BLaER1 (cell line): Measurements from ENCODE around the gene CAST.
"Not testable (repeated sequence)": the region's sequence is repeated elsewhere in the genome, so short reads cannot be mapped to it uniquely, and the experiment has no call there.

Source experiments
- H3K27ac ChIP-seq: shearing (Covaris generic); formaldehyde crosslinking; 2 replicates; pipeline ENCODE4 v1.8.1; 2022
- H3K27me3 ChIP-seq: shearing (Covaris generic); formaldehyde crosslinking; 2 replicates; pipeline ENCODE4 v1.8.1; 2022
- H3K36me3 ChIP-seq: shearing (Covaris generic); formaldehyde crosslinking; 2 replicates; pipeline ENCODE4 v1.8.1; 2022
- H3K4me1 ChIP-seq: shearing (Covaris generic); formaldehyde crosslinking; 2 replicates; pipeline ENCODE4 v1.8.1; 2022
- H3K4me2 ChIP-seq: shearing (Covaris generic); formaldehyde crosslinking; 2 replicates; pipeline ENCODE4 v1.8.1; 2022
- H3K4me3 ChIP-seq: shearing (Covaris generic); formaldehyde crosslinking; 2 replicates; pipeline ENCODE4 v1.8.1; 2022
- H3K9ac ChIP-seq: shearing (Covaris generic); formaldehyde crosslinking; 2 replicates; pipeline ENCODE4 v1.8.1; 2022
- H3K9me3 ChIP-seq: shearing (Covaris generic); formaldehyde crosslinking; 2 replicates; pipeline ENCODE4 v1.8.1; 2022
- H4K20me1 ChIP-seq: shearing (Covaris generic); formaldehyde crosslinking; 2 replicates; pipeline ENCODE4 v1.8.1; 2022
- Cebpa-rat ChIP-seq: shearing (Covaris generic); IDR thresholded peaks from 2 replicates; pipeline ENCODE4 v1.8.1; 2022

The CAST gene

GRCh38 chr5:96734871-96735325 is 72.7 kb downstream of the CAST start:
- Histone ChIP-seq H3K4me2 (peak overlapping the region; percentile 70), H3K4me3 (no peak overlapping the region), H3K4me1 (peaks cover 18% of the 10 kb centered on the region), H3K9me3 (no peaks in the 10 kb centered on the region), H3K27ac (0 out of 2 replicates have a peak overlapping the region, but pooled peaks have one; percentile 26), H3K36me3 (peaks cover 27% of the 10 kb centered on the region), H3K9ac (no peak overlapping the region), H3K27me3 (no peaks in the 10 kb centered on the region), H4K20me1 (no peaks in the 10 kb centered on the region)
- no peak for TF ChIP-seq Cebpa-rat

GRCh38 chr5:96736937-96737336 is 74.8 kb downstream of the CAST start:
- H3K4me3 ChIP-seq, result no peak overlapping the region
- H3K4me2 ChIP-seq, result no peak overlapping the region
- H3K4me1 ChIP-seq, result peaks cover 18% of the 10 kb centered on the region
- peaks cover 34% of the 10 kb centered on the region for H3K36me3 ChIP-seq
- no peaks in the 10 kb centered on the region for H4K20me1 ChIP-seq
- H3K27me3 ChIP-seq, result no peaks in the 10 kb centered on the region
- H3K27ac ChIP-seq, result no peak overlapping the region
- no peak overlapping the region for H3K9ac ChIP-seq
- no peaks in the 10 kb centered on the region for H3K9me3 ChIP-seq
- no peak for TF ChIP-seq Cebpa-rat

- Histone ChIP-seq H3K27ac (no peak overlapping the region), H3K4me2 (no peak overlapping the region), H3K4me1 (no peaks in the 10 kb centered on the region), H4K20me1 (no peaks in the 10 kb centered on the region), H3K9me3 (peaks cover 16% of the 10 kb centered on the region), H3K36me3 (peaks cover 75% of the 10 kb centered on the region), H3K9ac (no peak overlapping the region), H3K4me3 (no peak overlapping the region), H3K27me3 (no peaks in the 10 kb centered on the region)
- no peak for TF ChIP-seq Cebpa-rat
Observed at GRCh38 chr5:96741106-96741505, 78.9 kb downstream of the CAST start.

- no peaks in the 10 kb centered on the region for H3K27me3 ChIP-seq
- peaks cover 78% of the 10 kb centered on the region for H3K36me3 ChIP-seq
- H3K9me3 ChIP-seq, result peaks cover 16% of the 10 kb centered on the region
- no peaks in the 10 kb centered on the region for H3K4me1 ChIP-seq
- H3K4me3 ChIP-seq, result no peak overlapping the region
- no peak overlapping the region for H3K27ac ChIP-seq
- H4K20me1 ChIP-seq, result no peaks in the 10 kb centered on the region
- H3K9ac ChIP-seq, result no peak overlapping the region
- no peak for TF ChIP-seq Cebpa-rat
- no peak overlapping the region for H3K4me2 ChIP-seq
Observed at GRCh38 chr5:96741891-96742309, 79.7 kb downstream of the CAST start.

GRCh38 chr5:96742538-96742937 is 80.4 kb downstream of the CAST start:
- Histone ChIP-seq H3K9me3 (peaks cover 16% of the 10 kb centered on the region), H3K4me1 (no peaks in the 10 kb centered on the region), H3K36me3 (peaks cover 80% of the 10 kb centered on the region), H3K9ac (no peak overlapping the region), H4K20me1 (no peaks in the 10 kb centered on the region), H3K4me3 (no peak overlapping the region), H3K27ac (no peak overlapping the region), H3K4me2 (no peak overlapping the region), H3K27me3 (no peaks in the 10 kb centered on the region)
- TF ChIP-seq Cebpa-rat, result no peak

GRCh38 chr5:96743065-96743768 is 81.0 kb downstream of the CAST start:
- Histone ChIP-seq H3K4me2 (no peak overlapping the region), H4K20me1 (no peaks in the 10 kb centered on the region), H3K4me3 (no peak overlapping the region), H3K36me3 (peaks cover 77% of the 10 kb centered on the region), H3K9me3 (peaks cover 16% of the 10 kb centered on the region), H3K27ac (no peak overlapping the region), H3K27me3 (no peaks in the 10 kb centered on the region), H3K9ac (no peak overlapping the region), H3K4me1 (no peaks in the 10 kb centered on the region)
- TF ChIP-seq Cebpa-rat, result no peak

- no peak for TF ChIP-seq Cebpa-rat
- H3K27ac ChIP-seq, result no peak overlapping the region
- no peak overlapping the region for H3K4me2 ChIP-seq
- H3K36me3 ChIP-seq, result peaks cover 76% of the 10 kb centered on the region
- no peaks in the 10 kb centered on the region for H3K27me3 ChIP-seq
- H4K20me1 ChIP-seq, result no peaks in the 10 kb centered on the region
- H3K4me3 ChIP-seq, result no peak overlapping the region
- H3K9ac ChIP-seq, result no peak overlapping the region
- H3K9me3 ChIP-seq, result peaks cover 16% of the 10 kb centered on the region
- no peaks in the 10 kb centered on the region for H3K4me1 ChIP-seq
Observed at GRCh38 chr5:96743805-96744204, 81.6 kb downstream of the CAST start.

- not testable (repeated sequence) for H3K27ac ChIP-seq, H3K9ac ChIP-seq, H3K4me3 ChIP-seq, H3K4me1 ChIP-seq, H3K27me3 ChIP-seq, H3K4me2 ChIP-seq, H4K20me1 ChIP-seq
- Histone ChIP-seq H3K36me3 (peaks cover 79% of the 10 kb centered on the region), H3K9me3 (peaks cover 16% of the 10 kb centered on the region)
Observed at GRCh38 chr5:96744218-96744617, 82.0 kb downstream of the CAST start.

- Histone ChIP-seq H3K4me2 (no peak overlapping the region), H3K36me3 (peaks cover 85% of the 10 kb centered on the region), H3K9me3 (peaks cover 16% of the 10 kb centered on the region), H3K9ac (no peak overlapping the region), H3K27me3 (no peaks in the 10 kb centered on the region), H3K27ac (no peak overlapping the region), H4K20me1 (no peaks in the 10 kb centered on the region), H3K4me3 (no peak overlapping the region), H3K4me1 (no peaks in the 10 kb centered on the region)
- TF ChIP-seq Cebpa-rat, result no peak
Observed at GRCh38 chr5:96745025-96745424, 82.8 kb downstream of the CAST start.

- peaks cover 82% of the 10 kb centered on the region for H3K36me3 ChIP-seq
- H3K27me3 ChIP-seq, result no peaks in the 10 kb centered on the region
- H3K4me1 ChIP-seq, result no peaks in the 10 kb centered on the region
- no peak for TF ChIP-seq Cebpa-rat
- H3K4me3 ChIP-seq, result no peak overlapping the region
- no peaks in the 10 kb centered on the region for H4K20me1 ChIP-seq
- no peak overlapping the region for H3K27ac ChIP-seq
- H3K4me2 ChIP-seq, result no peak overlapping the region
- H3K9me3 ChIP-seq, result peaks cover 16% of the 10 kb centered on the region
- no peak overlapping the region for H3K9ac ChIP-seq
Observed at GRCh38 chr5:96745844-96746531, 83.8 kb downstream of the CAST start.
